NCI-H524 (cell line): Measurements from ENCODE around the gene RFX8.

Source experiments
- DNase-seq, 2 experiments: peaks; one replicate each; lab custom pipeline; 2025; lab: John Stamatoyannopoulos, UW

RFX8 gene

DNA sequence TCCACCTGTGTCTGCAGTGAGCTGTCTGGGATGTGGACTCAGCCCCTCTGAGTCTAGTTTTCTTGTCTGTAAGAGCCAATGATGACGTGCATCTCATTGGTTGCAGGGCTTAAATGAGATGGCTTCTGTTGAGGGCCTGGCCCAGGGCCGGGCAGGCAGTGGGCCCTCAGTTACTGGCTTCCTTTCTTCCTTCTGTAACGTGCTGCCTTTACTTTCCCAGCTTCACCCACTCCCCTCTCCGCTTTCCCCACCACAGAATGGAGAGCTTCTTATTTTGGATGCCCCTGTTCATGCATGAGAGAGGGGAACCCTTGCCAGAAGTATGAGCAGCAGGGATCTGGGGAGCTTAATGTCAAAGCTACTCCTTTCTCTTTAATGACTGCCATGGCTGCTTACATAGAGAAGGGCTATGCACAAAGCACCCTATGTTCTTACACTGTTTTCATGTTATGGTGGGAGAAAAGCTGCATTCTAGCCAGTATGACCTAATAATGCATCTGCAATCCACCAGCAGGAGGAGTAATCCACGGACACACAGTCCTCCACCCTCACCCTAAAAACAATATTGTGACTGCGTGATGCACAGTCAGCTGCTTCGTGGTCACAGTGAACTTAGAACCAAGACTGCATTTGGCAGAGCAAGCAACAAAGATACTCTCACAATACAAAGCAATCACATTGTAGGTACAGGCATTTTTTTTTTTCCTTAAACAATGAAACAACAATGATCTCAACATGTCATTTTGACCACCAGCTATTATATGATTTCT, 124.8 kb downstream of the RFX8 start:
- no peak for DNase-seq

DNA sequence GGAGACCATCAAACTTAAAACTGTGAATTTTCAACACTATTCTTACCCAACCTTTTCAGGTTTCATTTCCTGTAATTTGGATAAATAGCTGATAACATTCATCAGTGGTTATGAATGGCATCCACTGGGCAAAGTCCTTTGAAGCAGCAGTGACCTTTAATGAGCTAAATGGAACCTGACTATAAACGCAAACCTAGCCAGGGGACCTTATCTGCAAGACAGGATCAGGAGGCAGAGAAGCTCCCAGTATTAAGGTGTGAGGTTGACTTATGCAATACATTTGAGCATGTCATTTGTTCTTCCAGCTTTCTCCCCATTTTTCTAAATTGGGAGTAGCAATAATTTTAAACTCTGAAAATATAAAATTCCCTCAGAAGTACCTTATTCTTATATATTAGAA, 126.0 kb downstream of the RFX8 start:
- DNase-seq: no peak
